GM12878 (cell line): ENCODE measurements around the gene PPP1R9B. TPM values are rescaled to one million over a fixed set of nuclear protein-coding genes. Genes with fewer than 3 reads are reported as not detected.

ENCODE experiments used
- CBFB ChIP-seq: IDR thresholded peaks from 2 replicates; pipeline ENCODE4 v1.6.1; 2016; ENCODE audit warnings: antibody characterized with exemption, low read depth
- CBX5 ChIP-seq: sonication (generic); IDR thresholded peaks from 2 replicates; pipeline ENCODE4 v1.6.1; 2016; ENCODE audit warnings: low read depth, moderate library complexity, mild to moderate bottlenecking, inconsistent platforms
- CHD2 ChIP-seq: IDR thresholded peaks from 2 replicates; pipeline ENCODE4 v1.6.1; 2011; ENCODE audit warnings: low read depth, low read length, improper control_type of control experiment, borderline replicate concordance
- EED ChIP-seq: sonication (generic); IDR thresholded peaks from 2 replicates; pipeline ENCODE4 v1.6.1; 2016; ENCODE audit warnings: antibody characterized with exemption, low read depth
- EP300 ChIP-seq, 2 experiments: fragments of 150-350 bp in 1 of 2; IDR thresholded peaks; 2 replicates each; pipeline ENCODE4 v1.6.1; 2011 to 2012; ENCODE audit warnings: low read depth in 2 of 2, low read length in 2 of 2, borderline replicate concordance in 1 of 2, improper control_type of control experiment in 1 of 2, inconsistent platforms in 1 of 2; ENCODE audit not compliant: control insufficient read depth in 1 of 2
- FOXK2 ChIP-seq: fragments of 450-650 bp; IDR thresholded peaks from 2 replicates; pipeline ENCODE4 v1.6.1; 2017; ENCODE audit warnings: mild to moderate bottlenecking, moderate library complexity
- LARP7 ChIP-seq: fragments of 450-650 bp; IDR thresholded peaks from 2 replicates; pipeline ENCODE4 v1.6.1; 2017; ENCODE audit warnings: mild to moderate bottlenecking
- MLLT1 ChIP-seq: fragments of 450-650 bp; IDR thresholded peaks from 2 replicates; pipeline ENCODE4 v1.6.1; 2016; ENCODE audit warnings: mild to moderate bottlenecking
- PAX8 ChIP-seq: fragments of 450-650 bp; IDR thresholded peaks from 2 replicates; pipeline ENCODE4 v1.6.1; 2017; ENCODE audit warnings: mild to moderate bottlenecking, moderate library complexity
- RB1 ChIP-seq: fragments of 450-650 bp; formaldehyde crosslinking; IDR thresholded peaks from 2 replicates; pipeline ENCODE4 v1.6.1; 2017; ENCODE audit warnings: mild to moderate bottlenecking, borderline replicate concordance
- STAT3 ChIP-seq: IDR thresholded peaks from 2 replicates; pipeline ENCODE4 v1.6.1; 2011; ENCODE audit warnings: low read depth, low read length, improper control_type of control experiment
- SUPT20H ChIP-seq: IDR thresholded peaks from 2 replicates; pipeline ENCODE4 v1.6.1; 2011; ENCODE audit warnings: low read depth, mild to moderate bottlenecking, low read length, moderate library complexity, borderline replicate concordance; ENCODE audit not compliant: control insufficient read depth
- ZBTB11 ChIP-seq: fragments of 450-650 bp; formaldehyde crosslinking; IDR thresholded peaks from 2 replicates; pipeline ENCODE4 v1.5.0; 2022; ENCODE audit warnings: mild to moderate bottlenecking, missing genetic modification characterization
- polyA plus RNA-seq, 11 experiments: library from polyadenylated mRNA; depleted of rRNA in 4 of 11; unstranded in 6 of 11; stranded (reverse) in 5 of 11; fragments of >200 nt; fragmentation: Nextera tagmentation in 4 of 11; fragmentation: Illumina TruSeq in 1 of 11; extraction: Ambion mirVana in 4 of 11; extraction: Trizol in 1 of 11; gene quantifications; 1 replicate in 1 of 11; 2 replicates in 10 of 11; pipeline versions ENCODE4 v1.2.1 to v1.2.3, GENCODE V29; 2011 to 2016; ENCODE audit warnings: inconsistent platforms in 2 of 11, missing spikeins in 2 of 11, low read depth in 1 of 11
- total RNA-seq, 4 experiments: library from RNA; depleted of rRNA in 3 of 4; stranded (reverse); fragments of >200 nt in 3 of 4; fragmentation: Illumina TruSeq in 1 of 4; extraction: Trizol in 1 of 4; gene quantifications; 2 replicates each; pipeline versions ENCODE4 v1.2.1 to v1.2.3, GENCODE V29; 2013 to 2021
- TF ChIP-seq, protein P1 (sequence below): fragments of 450-650 bp; IDR thresholded peaks from 2 replicates; pipeline ENCODE4 v1.6.1; 2017; ENCODE audit warnings: mild to moderate bottlenecking, low read depth, inconsistent platforms; ENCODE audit not compliant: poor library complexity, severe bottlenecking
- TF ChIP-seq, protein P2 (sequence below): fragments of 450-650 bp; formaldehyde crosslinking; IDR thresholded peaks from 2 replicates; pipeline ENCODE4 v1.4.0; 2022; ENCODE audit warnings: mild to moderate bottlenecking, moderate library complexity
- TF ChIP-seq, protein P3 (sequence below): IDR thresholded peaks from 2 replicates; pipeline ENCODE4 v1.6.1; 2011; ENCODE audit warnings: low read depth, mild to moderate bottlenecking, low read length, moderate library complexity, borderline replicate concordance; ENCODE audit errors: extremely low read depth

The PPP1R9B gene
- total and polyA plus RNA-seq, 10 of the 15 experiments (the other 5 are each of a cell fraction or from before 2014, with no cell fraction given): 0.20 to 107 (median 37.5) TPM

DNA sequence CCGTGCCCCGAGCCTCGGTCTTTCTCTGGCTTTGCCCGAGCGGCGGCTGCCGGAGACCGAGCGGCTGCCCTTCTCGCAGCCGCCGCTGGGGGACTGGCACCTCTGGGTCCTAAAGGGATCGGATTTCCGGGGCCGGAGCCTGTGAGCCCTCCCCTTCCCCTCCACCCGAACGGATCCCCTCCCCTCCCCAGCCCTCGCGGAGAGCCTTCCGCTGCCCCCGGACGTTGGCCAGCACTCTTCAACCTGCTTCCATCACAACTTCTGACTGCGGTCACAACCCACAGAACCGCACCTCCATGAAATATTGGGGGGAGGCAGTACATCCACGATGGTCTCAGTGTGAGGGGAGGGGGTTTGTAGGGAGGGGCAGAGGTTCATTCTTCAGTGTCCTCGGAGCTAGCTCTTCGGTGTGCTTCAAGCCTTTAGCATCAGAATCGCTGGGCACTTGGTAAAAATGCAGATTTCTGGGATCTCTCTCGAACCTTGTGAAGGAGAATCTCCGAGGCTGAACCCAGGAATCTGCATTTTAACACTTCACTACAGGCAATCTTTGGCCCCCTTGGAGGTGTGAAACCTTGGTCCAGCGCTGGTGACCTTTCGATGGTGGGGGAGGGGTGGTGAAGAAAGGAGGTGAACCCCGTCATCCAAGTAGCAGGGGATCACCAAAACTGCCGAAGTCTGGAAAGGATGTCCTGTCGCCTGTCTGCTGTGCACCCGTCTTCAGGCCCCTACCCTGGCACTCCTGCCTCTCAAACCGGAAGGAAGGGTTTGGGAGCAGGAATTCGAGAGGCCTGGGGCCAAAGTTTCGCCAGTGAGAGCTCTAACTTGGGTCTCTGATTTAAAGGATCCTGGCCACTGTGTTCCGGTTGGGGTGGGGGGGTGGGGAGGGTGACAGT is 812 bp upstream of the PPP1R9B start (continued):
- TF ChIP-seq ZBTB11 (no peak), SUPT20H (no peak), MLLT1 (peak; percentile 94), RB1 (peak; percentile 35; the same call in 1 of the 2 replicates), FOXK2 (no peak), CBX5 (no peak), LARP7 (no peak), STAT3 (no peak), EED (no peak), CHD2 (peak; percentile 31), PAX8 (no peak), EP300 (IDR thresholded peaks at IDR 0.05; ENCODE audit: borderline replicate concordance in 1 of 2, control insufficient read depth in 1 of 2, low read depth in 2 of 2, low read length in 2 of 2) (no peak; a peak in 1 of 4 replicates), CBFB (peak; percentile 40; the same call in 1 of the 2 replicates)
- TF ChIP-seq, protein P1, sequence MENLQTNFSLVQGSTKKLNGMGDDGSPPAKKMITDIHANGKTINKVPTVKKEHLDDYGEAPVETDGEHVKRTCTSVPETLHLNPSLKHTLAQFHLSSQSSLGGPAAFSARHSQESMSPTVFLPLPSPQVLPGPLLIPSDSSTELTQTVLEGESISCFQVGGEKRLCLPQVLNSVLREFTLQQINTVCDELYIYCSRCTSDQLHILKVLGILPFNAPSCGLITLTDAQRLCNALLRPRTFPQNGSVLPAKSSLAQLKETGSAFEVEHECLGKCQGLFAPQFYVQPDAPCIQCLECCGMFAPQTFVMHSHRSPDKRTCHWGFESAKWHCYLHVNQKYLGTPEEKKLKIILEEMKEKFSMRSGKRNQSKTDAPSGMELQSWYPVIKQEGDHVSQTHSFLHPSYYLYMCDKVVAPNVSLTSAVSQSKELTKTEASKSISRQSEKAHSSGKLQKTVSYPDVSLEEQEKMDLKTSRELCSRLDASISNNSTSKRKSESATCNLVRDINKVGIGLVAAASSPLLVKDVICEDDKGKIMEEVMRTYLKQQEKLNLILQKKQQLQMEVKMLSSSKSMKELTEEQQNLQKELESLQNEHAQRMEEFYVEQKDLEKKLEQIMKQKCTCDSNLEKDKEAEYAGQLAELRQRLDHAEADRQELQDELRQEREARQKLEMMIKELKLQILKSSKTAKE: peak; percentile 87
- TF ChIP-seq, protein P2, sequence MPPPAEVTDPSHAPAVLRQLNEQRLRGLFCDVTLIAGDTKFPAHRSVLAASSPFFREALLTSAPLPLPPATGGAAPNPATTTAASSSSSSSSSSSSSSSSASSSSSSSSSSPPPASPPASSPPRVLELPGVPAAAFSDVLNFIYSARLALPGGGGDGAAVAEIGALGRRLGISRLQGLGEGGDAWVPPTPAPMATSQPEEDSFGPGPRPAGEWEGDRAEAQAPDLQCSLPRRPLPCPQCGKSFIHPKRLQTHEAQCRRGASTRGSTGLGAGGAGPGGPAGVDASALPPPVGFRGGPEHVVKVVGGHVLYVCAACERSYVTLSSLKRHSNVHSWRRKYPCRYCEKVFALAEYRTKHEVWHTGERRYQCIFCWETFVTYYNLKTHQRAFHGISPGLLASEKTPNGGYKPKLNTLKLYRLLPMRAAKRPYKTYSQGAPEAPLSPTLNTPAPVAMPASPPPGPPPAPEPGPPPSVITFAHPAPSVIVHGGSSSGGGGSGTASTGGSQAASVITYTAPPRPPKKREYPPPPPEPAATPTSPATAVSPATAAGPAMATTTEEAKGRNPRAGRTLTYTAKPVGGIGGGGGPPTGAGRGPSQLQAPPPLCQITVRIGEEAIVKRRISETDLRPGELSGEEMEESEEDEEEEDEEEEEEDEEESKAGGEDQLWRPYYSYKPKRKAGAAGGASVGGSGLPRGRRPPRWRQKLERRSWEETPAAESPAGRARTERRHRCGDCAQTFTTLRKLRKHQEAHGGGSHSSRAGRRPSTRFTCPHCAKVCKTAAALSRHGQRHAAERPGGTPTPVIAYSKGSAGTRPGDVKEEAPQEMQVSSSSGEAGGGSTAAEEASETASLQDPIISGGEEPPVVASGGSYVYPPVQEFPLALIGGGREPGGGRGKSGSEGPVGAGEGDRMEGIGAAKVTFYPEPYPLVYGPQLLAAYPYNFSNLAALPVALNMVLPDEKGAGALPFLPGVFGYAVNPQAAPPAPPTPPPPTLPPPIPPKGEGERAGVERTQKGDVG: 0 out of 2 replicates have a peak, but pooled peaks have one; percentile 3
- TF ChIP-seq, protein P3, sequence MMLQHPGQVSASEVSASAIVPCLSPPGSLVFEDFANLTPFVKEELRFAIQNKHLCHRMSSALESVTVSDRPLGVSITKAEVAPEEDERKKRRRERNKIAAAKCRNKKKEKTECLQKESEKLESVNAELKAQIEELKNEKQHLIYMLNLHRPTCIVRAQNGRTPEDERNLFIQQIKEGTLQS: no peak
